HG03025 (cell line): ENCODE results near the gene SOX21.

Experiments used
- ATAC-seq: cut with Tn5 transposase; IDR thresholded peaks from one replicate; pipeline ENCODE4 v1.9.1; 2021; ENCODE audit warnings: mild to moderate bottlenecking, moderate library complexity; ENCODE audit not compliant: unreplicated experiment, low FRiP score

The SOX21 gene

GRCh38 chr13:94709001-94709834 is 3.1 kb downstream of the SOX21 start:
- no peak for ATAC-seq

- ATAC-seq: no peak
Measured at GRCh38 chr13:94708031-94708859, 4.1 kb downstream of the SOX21 start.

GRCh38 chr13:94707400-94708021 is 4.8 kb downstream of the SOX21 start:
- ATAC-seq: no peak

GRCh38 chr13:94706843-94707399 is 5.4 kb downstream of the SOX21 start:
- ATAC-seq: no peak

GRCh38 chr13:94706101-94706842 is 6.1 kb downstream of the SOX21 start:
- no peak for ATAC-seq

GRCh38 chr13:94705081-94706030 is 7.0 kb downstream of the SOX21 start:
- no peak for ATAC-seq

- no peak for ATAC-seq
Measured at GRCh38 chr13:94704377-94705080, 7.8 kb downstream of the SOX21 start.

- no peak for ATAC-seq
Measured at GRCh38 chr13:94703721-94704314, 8.5 kb downstream of the SOX21 start.

GRCh38 chr13:94703271-94703670 is 9.1 kb downstream of the SOX21 start:
- no peak for ATAC-seq

- no peak for ATAC-seq
Measured at GRCh38 chr13:94702181-94703041, 9.9 kb downstream of the SOX21 start.

GRCh38 chr13:94701313-94702180 is 10.8 kb downstream of the SOX21 start:
- ATAC-seq: no peak

GRCh38 chr13:94700536-94700935 is 11.8 kb downstream of the SOX21 start:
- no peak for ATAC-seq

GRCh38 chr13:94700051-94700535 is 12.3 kb downstream of the SOX21 start:
- ATAC-seq: no peak

GRCh38 chr13:94696171-94696570 is 16.2 kb downstream of the SOX21 start:
- ATAC-seq: no peak

- no peak for ATAC-seq
Measured at GRCh38 chr13:94692030-94692429, 20.3 kb downstream of the SOX21 start.

- no peak for ATAC-seq
Measured at GRCh38 chr13:94683409-94683808, 28.9 kb downstream of the SOX21 start.
